WTC11 (cell line): ENCODE results near the gene GATD1.

Experiments
- CTCF ChIP-seq: fragments of 200-600 bp; IDR thresholded peaks from 2 replicates; pipeline ENCODE4 v1.8.0; 2022; ENCODE audit warnings: antibody characterized with exemption
- USF2 ChIP-seq: sonication (generic); formaldehyde crosslinking; IDR thresholded peaks from 2 replicates; pipeline ENCODE4 v1.8.1; 2023; ENCODE audit warnings: mild to moderate bottlenecking, missing genetic modification reagents, moderate library complexity
- ZNF121 ChIP-seq: sonication (generic); formaldehyde crosslinking; IDR thresholded peaks from 2 replicates; pipeline ENCODE4 v1.8.0; 2023; ENCODE audit warnings: missing genetic modification reagents

DNA sequence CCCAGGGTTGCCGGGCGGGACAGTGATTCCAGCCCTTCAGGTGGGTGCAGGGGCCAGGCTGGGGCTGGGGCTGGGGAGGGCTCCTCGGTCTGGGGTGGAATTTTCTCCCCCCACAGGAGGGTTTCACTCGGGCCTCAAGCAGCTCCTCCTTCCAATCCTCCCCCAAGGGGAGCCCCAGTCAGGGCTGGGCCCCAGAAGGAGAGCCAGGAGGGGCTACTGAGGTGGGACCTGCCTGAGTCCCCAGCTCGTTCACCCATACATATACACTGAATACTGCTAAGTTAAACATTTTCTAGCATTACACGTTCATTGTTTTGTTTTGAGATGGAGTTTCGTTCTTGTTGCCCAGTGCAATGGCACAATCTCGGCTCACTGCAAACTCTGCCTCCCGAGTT, 48.9 kb upstream of the GATD1 start:
- TF ChIP-seq USF2 (CRISPR knock-in tag) (no peak), CTCF (no peak), ZNF121 (no peak)
